Forelimb muscle (tissue), 1 donor: ENCODE measurements around the gene ALS2CL. TPM values are rescaled to one million over a fixed set of nuclear protein-coding genes. Genes with fewer than 3 reads are reported as not detected.
"Not testable (repeated sequence)": the region's sequence is repeated elsewhere in the genome, so short reads cannot be mapped to it uniquely, and the experiment has no call there.

Source experiments
- DNase-seq: peaks from one replicate; pipeline ENCODE4 v3.0.0-alpha.2; 2013; ENCODE audit warnings: low read depth
- polyA plus RNA-seq: library from polyadenylated mRNA; unstranded; fragments of 120-200 nt; gene quantifications from one replicate; pipeline ENCODE4 v1.2.1, GENCODE V29; 2013; ENCODE audit not compliant: insufficient read length

The ALS2CL gene
- polyA plus RNA-seq, result 9.0 TPM

- DNase-seq, result no peak
Measured at GRCh38 chr3:46693038-46693891, at the start of gene ALS2CL. Gene ALS2CL (minus strand): TSS chr3:46693679. CDS start chr3:46689440, 4,239 bp downstream.

- DNase-seq, result no peak
Measured at GRCh38 chr3:46742992-46743585, 49.6 kb upstream of the ALS2CL start.

GRCh38 chr3:46739565-46739964 lies 46.1 kb upstream of the ALS2CL start:
- DNase-seq, result not testable (repeated sequence)

- no peak for DNase-seq
Measured at GRCh38 chr3:46737329-46737731, 43.9 kb upstream of the ALS2CL start.

DNA sequence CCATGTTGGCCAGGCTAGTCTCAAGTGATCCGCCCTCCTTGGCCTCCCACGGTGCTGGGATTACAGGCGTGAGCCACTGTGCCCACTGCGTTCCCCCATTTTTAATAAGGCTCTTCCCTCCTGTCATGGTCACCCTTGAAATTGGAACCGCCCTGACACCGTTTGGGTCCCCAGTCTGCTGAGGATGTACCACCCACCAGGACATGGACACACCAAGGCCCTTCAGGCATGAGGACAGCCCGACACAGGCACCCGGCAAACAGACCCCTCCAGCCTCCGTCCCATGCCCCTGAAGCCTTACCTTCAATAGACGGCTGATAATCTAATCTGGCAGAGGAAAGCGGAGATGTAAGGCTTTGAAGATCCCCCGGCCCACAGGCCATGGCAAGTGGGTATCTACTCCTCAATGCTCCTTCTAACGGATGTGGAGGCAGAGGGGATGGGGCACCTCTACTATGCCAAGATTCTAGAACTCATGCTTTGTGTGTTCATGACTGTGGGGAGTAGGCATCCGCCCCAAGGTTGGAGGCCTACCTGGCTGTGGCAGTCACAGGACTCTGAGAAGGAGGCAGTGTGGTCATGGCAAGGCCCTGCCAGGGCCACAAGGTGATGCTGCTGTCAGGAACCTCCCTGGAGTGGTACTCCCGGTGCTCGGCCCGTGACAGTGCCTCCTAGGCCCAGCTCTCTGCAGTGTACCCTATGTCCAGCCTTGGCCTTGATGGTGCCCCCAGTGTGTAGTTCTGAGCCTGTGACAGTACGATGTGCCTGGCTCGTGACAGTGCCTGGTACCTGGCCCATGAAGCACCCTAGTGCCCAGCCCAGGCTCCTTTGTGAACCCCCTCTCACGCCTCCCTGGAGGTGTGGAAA lies 42.8 kb upstream of the ALS2CL start:
- no peak for DNase-seq

- DNase-seq, result no peak
Measured at GRCh38 chr3:46734773-46735172, 41.3 kb upstream of the ALS2CL start.

DNA sequence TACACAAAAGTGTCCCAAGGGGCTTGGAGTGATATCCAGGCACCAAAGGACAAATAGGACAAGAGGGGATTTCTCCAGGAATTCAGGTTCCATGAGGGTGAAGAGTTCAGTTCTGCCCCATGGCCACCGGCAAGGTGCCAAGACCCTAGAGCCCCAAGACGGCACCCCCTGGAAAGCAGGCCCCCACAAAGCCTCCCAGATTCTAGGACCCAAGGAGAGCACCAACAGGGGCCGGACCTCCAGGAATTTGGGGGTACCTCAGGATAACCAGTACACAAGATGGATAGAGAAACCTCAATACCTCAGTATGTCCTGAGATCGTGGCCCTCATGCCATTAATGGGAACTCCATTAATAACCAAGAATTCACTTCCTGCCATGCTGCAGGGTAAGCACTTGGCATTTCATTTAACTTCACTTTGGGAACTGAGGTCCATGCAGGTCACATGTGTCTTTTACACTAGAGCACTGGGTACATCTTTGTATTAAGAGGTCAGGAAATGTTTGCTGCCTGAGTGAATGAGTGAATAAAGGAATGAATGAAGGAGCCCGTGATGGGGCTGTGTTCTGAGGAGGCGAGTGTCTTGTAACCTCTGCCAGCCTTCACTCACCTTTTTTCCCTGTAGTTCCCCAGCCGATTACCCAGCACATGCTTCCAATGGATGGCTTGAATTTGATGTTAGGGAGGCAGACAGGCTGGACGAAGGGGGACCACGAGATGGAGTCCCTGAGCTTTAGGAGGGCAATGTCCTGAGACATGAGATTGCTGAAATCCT lies 39.7 kb upstream of the ALS2CL start:
- DNase-seq, result no peak

DNA sequence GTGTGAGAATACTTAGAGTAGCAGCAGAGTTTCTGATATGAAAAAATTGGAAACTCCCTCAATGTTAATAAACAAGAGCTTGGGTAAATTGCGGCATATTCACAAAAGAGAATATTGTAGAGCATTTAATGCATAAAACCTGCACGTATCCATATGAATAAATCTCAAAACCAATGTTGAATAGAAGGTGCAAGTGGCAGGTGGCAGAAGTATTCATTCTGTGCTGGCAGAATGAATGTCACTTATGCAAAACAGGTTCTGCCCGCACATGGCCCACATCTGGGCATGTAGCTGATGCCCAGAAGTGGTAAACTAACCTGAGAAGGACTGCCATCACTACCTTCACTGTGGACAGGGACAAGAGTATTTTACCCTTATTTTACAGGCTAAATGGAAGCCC lies 38.3 kb upstream of the ALS2CL start:
- DNase-seq, result no peak

GRCh38 chr3:46730819-46731218 lies 37.3 kb upstream of the ALS2CL start:
- no peak for DNase-seq

DNA sequence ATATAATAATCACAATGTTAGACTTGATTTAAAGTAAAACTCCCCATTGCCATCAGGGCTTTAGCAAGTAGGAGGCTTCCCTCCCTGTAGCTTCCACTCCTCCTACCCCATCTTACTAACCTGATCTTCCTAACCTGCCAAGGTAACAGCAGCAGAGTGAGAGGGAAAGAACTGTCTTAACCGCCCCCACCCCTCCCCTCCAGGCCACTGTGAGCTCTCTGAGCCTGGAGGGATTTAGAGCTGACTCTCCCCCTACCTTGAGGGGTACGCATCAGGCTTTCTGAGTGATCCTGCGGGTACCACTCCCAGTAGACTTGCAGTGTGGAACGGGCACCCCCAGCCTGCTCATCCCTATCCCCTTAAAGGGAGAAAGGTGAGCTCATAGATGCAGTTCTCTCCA lies 35.6 kb upstream of the ALS2CL start:
- DNase-seq, result no peak

GRCh38 chr3:46725621-46726314 lies 32.3 kb upstream of the ALS2CL start:
- DNase-seq, result no peak

- DNase-seq, result no peak
Measured at GRCh38 chr3:46724424-46724823, 30.9 kb upstream of the ALS2CL start.

- DNase-seq, result no peak
Measured at GRCh38 chr3:46722443-46722842, 29.0 kb upstream of the ALS2CL start.

DNA sequence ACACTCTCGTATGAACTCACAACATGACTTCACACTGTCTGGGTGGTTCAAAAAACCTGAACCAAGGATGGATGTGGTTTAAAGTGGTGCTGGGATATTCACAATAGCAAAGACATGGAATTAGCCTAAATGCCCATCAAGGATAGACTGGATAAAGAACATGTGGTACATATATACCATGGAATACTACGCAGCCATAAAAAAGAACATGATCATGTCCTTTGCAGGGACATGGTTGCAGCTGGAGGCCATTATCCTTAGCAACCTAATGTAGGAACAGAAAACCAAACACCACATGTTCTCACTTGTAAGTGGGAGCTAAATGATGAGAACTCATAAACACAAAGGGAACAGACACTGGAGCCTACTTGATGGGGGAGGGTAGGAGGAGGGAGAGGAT lies 27.5 kb upstream of the ALS2CL start:
- DNase-seq, result no peak

GRCh38 chr3:46719735-46720271 lies 26.3 kb upstream of the ALS2CL start:
- no peak for DNase-seq

- no peak for DNase-seq
Measured at GRCh38 chr3:46719044-46719565, 25.6 kb upstream of the ALS2CL start.

DNA sequence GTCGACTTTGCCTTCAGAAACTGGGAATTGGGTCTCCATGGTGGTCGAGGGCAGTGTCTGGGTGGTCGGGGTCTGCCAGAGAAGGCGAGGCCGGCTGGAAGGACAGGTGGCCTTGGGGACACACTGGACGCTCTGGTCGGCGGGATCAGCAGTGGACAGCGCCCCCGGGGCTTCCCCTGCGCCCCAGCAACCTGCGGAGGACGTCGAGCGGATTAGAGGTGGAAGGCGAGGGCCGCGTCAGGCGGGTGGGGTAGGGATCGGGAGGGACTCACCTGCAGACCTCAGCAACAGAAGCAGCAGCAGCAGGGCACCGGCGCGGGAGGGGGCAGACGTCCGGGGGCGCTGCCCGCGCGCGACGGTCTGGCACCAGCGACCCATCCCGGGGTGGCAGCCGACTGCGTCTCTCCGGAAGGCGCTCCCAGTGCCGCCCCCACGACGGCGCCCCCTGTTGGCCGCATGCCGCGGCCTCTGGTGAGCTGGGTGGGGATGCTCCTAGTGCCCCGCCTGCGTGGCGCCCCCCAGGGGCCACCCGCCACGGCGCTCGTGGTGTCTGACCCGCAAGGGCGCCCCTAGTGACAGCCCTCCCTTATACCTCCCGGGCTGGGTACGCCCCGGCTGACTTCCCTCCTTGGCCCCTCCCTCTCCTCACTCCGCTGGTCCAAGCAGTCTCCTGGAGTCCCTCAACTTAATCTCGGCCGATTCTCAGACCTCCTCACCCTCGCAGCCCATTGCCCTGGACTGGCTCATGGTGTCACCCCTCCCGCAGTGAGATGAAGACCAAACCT lies 24.2 kb upstream of the ALS2CL start, which contains the start of gene PRSS50:
Gene PRSS50 (minus strand): TSS at position 423 of the 785 bp plus-strand sequence. CDS start 45 bp downstream, at position 378.
- no peak for DNase-seq

GRCh38 chr3:46716461-46717441 lies 23.3 kb upstream of the ALS2CL start:
- no peak for DNase-seq
